ENCODE data around the gene CISD3. TPM values are rescaled to one million over a fixed set of nuclear protein-coding genes. Genes with fewer than 3 reads are reported as not detected.

CISD3 gene
- total and polyA plus RNA-seq, 10 of the 15 experiments (the other 5 are each of a cell fraction or from before 2014, with no cell fraction given), result 2.6 to 38.1 (median 8.1) TPM

- Histone ChIP-seq H3K9ac (ENCODE audit: control insufficient read depth, insufficient read depth, low read length) (no peak overlapping the region), H3K27ac (ENCODE audit: control insufficient read depth, insufficient read depth) (no peak overlapping the region), H3K4me1 (ENCODE audit: control insufficient read depth, insufficient read depth, low read length) (peaks cover 34% of the 10 kb centered on the region), H3K9me3 (replicated peaks; ENCODE audit: control insufficient read depth, insufficient read depth, low read length) (no peaks in the 10 kb centered on the region), H3K79me2 (ENCODE audit: control insufficient read depth, insufficient read depth, low read length) (peaks cover 40% of the 10 kb centered on the region), H2AFZ (ENCODE audit: control insufficient read depth, low read depth, low read length) (no peak overlapping the region), H3K4me3 (no peak overlapping the region), H3K4me2 (ENCODE audit: control insufficient read depth, insufficient read depth) (peak overlapping the region; percentile 18), H4K20me1 (ENCODE audit: control insufficient read depth, insufficient read depth) (no peaks in the 10 kb centered on the region), H3K36me3 (ENCODE audit: control insufficient read depth in 2 of 2, insufficient read depth in 2 of 2, low read length in 1 of 2) (peaks cover 4 to 10% of the 10 kb centered on the region in 2 experiments; a peak in 3 of 4 replicates), H3K27me3 (replicated peaks in 1 of 2; ENCODE audit: control insufficient read depth in 2 of 2, insufficient read depth in 2 of 2, low read length in 1 of 2) (no peaks in the 10 kb centered on the region)
- FAIRE-seq, result no peak
- CTCF ChIA-PET, result interaction anchor here (1.0 to 4.1 kb wide), 2 partner anchors 7 to 65 kb away, joined by 4 to 47 read pairs; no protein-coding TSS in a partner anchor
- SMC1A ChIA-PET (ENCODE audit: uncharacterized antibody, unreplicated experiment), result interaction anchor here (1.1 kb wide), 1 partner anchor 66 kb away, joined by 3 read pairs; no protein-coding TSS in a partner anchor
- WGBS (ENCODE audit: insufficient coverage, insufficient replicate concordance, low lambda C conversion rate, missing lambda C conversion rate), result 54% methylated on average over 18 of the region's 22 CpGs
- no peak for ATAC-seq
- intact Hi-C loops (cut with micrococcal nuclease; ENCODE audit: unreplicated experiment) (no loop called here), in situ Hi-C loops (cut with MboI) (no loop called here)
- DNase-seq (ENCODE audit: low read depth, low spot score), result no peak
- POLR2A ChIA-PET, result interaction anchor here (0.7 to 1.7 kb wide), 3 partner anchors 11 to 61 kb away, joined by 3 to 5 read pairs (median 3); no protein-coding TSS in a partner anchor
- RAD21 ChIA-PET (ENCODE audit: unreplicated experiment), result interaction anchor here (1.3 kb wide), 1 partner anchor 65 kb away, joined by 4 read pairs; no protein-coding TSS in a partner anchor
- no TSS peak for BruUV-seq (replicated peaks)
- TF ChIP-seq RBBP5 (conservative IDR thresholded peaks at IDR 0.05) (no peak), MLLT1 (IDR thresholded peaks at IDR 0.05) (0 out of 2 replicates have a peak, but pooled peaks have one; percentile 27), USF1 (IDR thresholded peaks at IDR 0.05; ENCODE audit: borderline replicate concordance, extremely low read length, insufficient read depth, low read depth, low read length) (no peak), MEF2B (IDR thresholded peaks at IDR 0.05; ENCODE audit: partially characterized antibody, poor library complexity, severe bottlenecking) (no peak), CBX3 (IDR thresholded peaks at IDR 0.05; ENCODE audit: borderline replicate concordance, low read depth) (no peak), ZBTB40 (IDR thresholded peaks at IDR 0.05; ENCODE audit: borderline replicate concordance) (no peak), TCF7 (IDR thresholded peaks at IDR 0.05; ENCODE audit: borderline replicate concordance) (no peak), SIX5 (IDR thresholded peaks at IDR 0.05; ENCODE audit: low read depth, low read length, severe bottlenecking) (no peak), NR2F1 (conservative IDR thresholded peaks at IDR 0.05) (no peak), FOXM1 (IDR thresholded peaks at IDR 0.05; ENCODE audit: low read depth, low read length) (no peak), BMI1 (IDR thresholded peaks at IDR 0.05; ENCODE audit: borderline replicate concordance) (0 out of 2 replicates have a peak, but pooled peaks have one; percentile 22)
- TF ChIP-seq, protein P1, sequence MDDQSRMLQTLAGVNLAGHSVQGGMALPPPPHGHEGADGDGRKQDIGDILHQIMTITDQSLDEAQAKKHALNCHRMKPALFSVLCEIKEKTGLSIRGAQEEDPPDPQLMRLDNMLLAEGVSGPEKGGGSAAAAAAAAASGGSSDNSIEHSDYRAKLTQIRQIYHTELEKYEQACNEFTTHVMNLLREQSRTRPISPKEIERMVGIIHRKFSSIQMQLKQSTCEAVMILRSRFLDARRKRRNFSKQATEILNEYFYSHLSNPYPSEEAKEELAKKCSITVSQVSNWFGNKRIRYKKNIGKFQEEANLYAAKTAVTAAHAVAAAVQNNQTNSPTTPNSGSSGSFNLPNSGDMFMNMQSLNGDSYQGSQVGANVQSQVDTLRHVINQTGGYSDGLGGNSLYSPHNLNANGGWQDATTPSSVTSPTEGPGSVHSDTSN (IDR thresholded peaks at IDR 0.05; ENCODE audit: insufficient replicate concordance, low read depth, low read length), result peak; percentile 76
These were observed 12.5 kb downstream of the CISD3 start for GRCh38 chr17:38742411-38743308.

Data from GM12878 (cell line).